ENCODE measurements around the gene JAG1. TPM values are rescaled to one million over a fixed set of nuclear protein-coding genes. Genes with fewer than 3 reads are reported as not detected.

The JAG1 gene
- total and polyA plus RNA-seq, 9 of the 15 experiments (the other 6 are each of a cell fraction or from before 2014, with no cell fraction given): 0.04 to 0.40 (median 0.07) TPM

GRCh38 chr20:10706460-10706811 is 32.6 kb upstream of the JAG1 start:
- no peaks in the 10 kb centered on the region for H3K9me1 ChIP-seq (ENCODE audit: control insufficient read depth, insufficient read depth, low read length)
- no peaks in the 10 kb centered on the region for H3K79me2 ChIP-seq (ENCODE audit: control insufficient read depth, insufficient read depth, low read length)
- no peaks in the 10 kb centered on the region for H3K27me3 ChIP-seq (ENCODE audit: control insufficient read depth in 2 of 2, insufficient read depth in 2 of 2, low read length in 2 of 2)
- ATAC-seq: no peak
- BruUV-seq (replicated peaks): no TSS peak
- CTCF ChIA-PET (ENCODE audit: low intra/inter-chr PET ratio): no interaction called here
- TF ChIP-seq RBBP5 (IDR thresholded peaks at IDR 0.05; ENCODE audit: borderline replicate concordance, insufficient read depth, low read length, poor library complexity, severe bottlenecking) (no peak), RAD51 (IDR thresholded peaks at IDR 0.05; ENCODE audit: borderline replicate concordance, low read depth) (no peak)
- no peaks in the 10 kb centered on the region for H3K4me1 ChIP-seq (replicated peaks in 1 of 2; ENCODE audit: control insufficient read depth in 2 of 2, insufficient read depth in 2 of 2, low read length in 2 of 2)
- FAIRE-seq: no peak
- intact Hi-C loops (cut with micrococcal nuclease) (no loop called here), in situ Hi-C loops (cut with MboI) (no loop called here)
- no peaks in the 10 kb centered on the region for H3K36me3 ChIP-seq (ENCODE audit: control insufficient read depth, insufficient read depth, low read length)
- no peak overlapping the region for H3K4me3 ChIP-seq
- DNase-seq (ENCODE audit: extremely low read depth in 1 of 4, low spot score in 3 of 4): no peak
- 0% methylated on average over 10 of the region's 12 CpGs for WGBS (ENCODE audit: insufficient coverage, low coverage, missing lambda C conversion rate)
- no peak overlapping the region for H3K9ac ChIP-seq (ENCODE audit: insufficient read depth in 1 of 2, low read depth in 2 of 2, low read length in 2 of 2)
- H4K20me1 ChIP-seq (replicated peaks; ENCODE audit: control insufficient read depth, insufficient read depth, low read length): no peaks in the 10 kb centered on the region
- H2AFZ ChIP-seq (ENCODE audit: low read depth, low read length): no peak overlapping the region
- no peak overlapping the region for H3K4me2 ChIP-seq (ENCODE audit: insufficient read depth, low read length)
- POLR2A ChIA-PET: no interaction called here
- no peaks in the 10 kb centered on the region for H3K9me3 ChIP-seq (replicated peaks; ENCODE audit: control insufficient read depth, insufficient read depth, low read depth, low read length)
- H3K27ac ChIP-seq (ENCODE audit: extremely low read depth, low read depth, low read length): no peak overlapping the region

- Histone ChIP-seq H3K4me2 (ENCODE audit: insufficient read depth, low read length) (no peak overlapping the region), H3K36me3 (ENCODE audit: control insufficient read depth, insufficient read depth, low read length) (no peaks in the 10 kb centered on the region), H2AFZ (ENCODE audit: low read depth, low read length) (no peak overlapping the region), H3K27me3 (ENCODE audit: control insufficient read depth in 2 of 2, insufficient read depth in 2 of 2, low read length in 2 of 2) (no peaks in the 10 kb centered on the region), H3K79me2 (ENCODE audit: control insufficient read depth, insufficient read depth, low read length) (no peaks in the 10 kb centered on the region), H3K9me3 (replicated peaks; ENCODE audit: control insufficient read depth, insufficient read depth, low read depth, low read length) (no peaks in the 10 kb centered on the region), H3K9ac (ENCODE audit: insufficient read depth in 1 of 2, low read depth in 2 of 2, low read length in 2 of 2) (no peak overlapping the region), H4K20me1 (replicated peaks; ENCODE audit: control insufficient read depth, insufficient read depth, low read length) (no peaks in the 10 kb centered on the region), H3K27ac (ENCODE audit: extremely low read depth, low read depth, low read length) (no peak overlapping the region), H3K4me3 (no peak overlapping the region), H3K9me1 (ENCODE audit: control insufficient read depth, insufficient read depth, low read length) (no peaks in the 10 kb centered on the region), H3K4me1 (replicated peaks in 1 of 2; ENCODE audit: control insufficient read depth in 2 of 2, insufficient read depth in 2 of 2, low read length in 2 of 2) (no peaks in the 10 kb centered on the region)
- in situ Hi-C loops (cut with MboI) (no loop called here), intact Hi-C loops (cut with micrococcal nuclease) (no loop called here)
- ChIA-PET CTCF (ENCODE audit: low intra/inter-chr PET ratio) (no interaction called here), POLR2A (no interaction called here)
- no TSS peak for BruUV-seq (replicated peaks)
- 7% methylated on average over 16 of the region's 16 CpGs for WGBS (ENCODE audit: insufficient coverage, low coverage, missing lambda C conversion rate)
- FAIRE-seq (no peak), DNase-seq (ENCODE audit: extremely low read depth in 1 of 4, low spot score in 3 of 4) (no peak), ATAC-seq (no peak)
- no peak for TF ChIP-seq GTF2A2 (tag; IDR thresholded peaks at IDR 0.05)
- no peak for TF ChIP-seq CCAR2 (IDR thresholded peaks at IDR 0.05; ENCODE audit: low read depth, low read length)
- TF ChIP-seq ZNF324 (CRISPR knock-in tag; IDR thresholded peaks at IDR 0.05): no peak
- no peak for TF ChIP-seq GATAD2A (IDR thresholded peaks at IDR 0.05)
- TF ChIP-seq MLLT1 (IDR thresholded peaks at IDR 0.05): no peak
- no peak for TF ChIP-seq SNAPC5 (CRISPR knock-in tag; IDR thresholded peaks at IDR 0.05)
Measured at GRCh38 chr20:10705801-10706459, 32.1 kb upstream of the JAG1 start.

Measured in K562 (cell line).